PFSK-1 (cell line): Measurements from ENCODE around the gene AUTS2.

ENCODE experiments used
- FOXP2 ChIP-seq: optimal IDR thresholded peaks from 2 replicates; pipeline ENCODE3; 2011; ENCODE audit warnings: borderline replicate concordance, control low read depth, inconsistent platforms; ENCODE audit not compliant: insufficient read depth; ENCODE audit errors: extremely low read length, extremely low read depth
- POLR2AphosphoS5 ChIP-seq: IDR thresholded peaks from 2 replicates; pipeline ENCODE4 v1.6.1; 2012; ENCODE audit warnings: low read depth, mild to moderate bottlenecking, control low read depth, low read length, moderate library complexity
- SIN3A ChIP-seq: IDR thresholded peaks from 2 replicates; pipeline ENCODE4 v1.6.1; 2012; ENCODE audit warnings: mild to moderate bottlenecking, low read length, moderate library complexity, borderline replicate concordance; ENCODE audit not compliant: insufficient read depth
- TAF1 ChIP-seq: IDR thresholded peaks from 2 replicates; pipeline ENCODE4 v1.6.1; 2012; ENCODE audit warnings: low read length, control low read depth, borderline replicate concordance; ENCODE audit not compliant: insufficient read depth
- TF ChIP-seq, protein P1 (sequence below), 2 experiments: IDR thresholded peaks; 2 replicates each; pipeline versions ENCODE4 v1.6.1 to v1.8.0; 2011 to 2012; ENCODE audit warnings: low read depth in 2 of 2, low read length in 2 of 2, control low read depth in 1 of 2, inconsistent platforms in 1 of 2, mild to moderate bottlenecking in 1 of 2, moderate library complexity in 1 of 2; ENCODE audit not compliant: insufficient read depth in 1 of 2

Gene AUTS2

DNA sequence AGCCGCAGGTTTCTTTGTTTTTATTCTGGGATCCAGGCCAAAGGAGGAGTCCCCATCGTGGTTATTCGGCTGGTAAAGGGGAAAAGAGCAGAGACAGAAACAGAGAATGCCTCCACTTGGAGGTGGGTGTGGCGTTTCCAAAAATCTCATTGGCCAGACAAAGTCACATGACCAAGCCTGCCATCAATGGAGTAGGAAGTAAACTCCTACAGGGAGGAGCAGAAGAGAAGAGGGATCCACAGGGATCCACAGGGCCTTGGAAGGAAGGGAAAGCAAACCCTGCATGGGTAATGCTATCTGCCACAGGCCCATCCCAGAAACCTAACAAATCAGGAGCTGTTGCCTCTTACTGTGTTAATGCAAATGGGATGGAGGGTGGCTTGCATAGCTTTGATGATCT lies 1107.9 kb downstream of the AUTS2 start:
- TF ChIP-seq POLR2AphosphoS5 (no peak), SIN3A (no peak), TAF1 (no peak)

DNA sequence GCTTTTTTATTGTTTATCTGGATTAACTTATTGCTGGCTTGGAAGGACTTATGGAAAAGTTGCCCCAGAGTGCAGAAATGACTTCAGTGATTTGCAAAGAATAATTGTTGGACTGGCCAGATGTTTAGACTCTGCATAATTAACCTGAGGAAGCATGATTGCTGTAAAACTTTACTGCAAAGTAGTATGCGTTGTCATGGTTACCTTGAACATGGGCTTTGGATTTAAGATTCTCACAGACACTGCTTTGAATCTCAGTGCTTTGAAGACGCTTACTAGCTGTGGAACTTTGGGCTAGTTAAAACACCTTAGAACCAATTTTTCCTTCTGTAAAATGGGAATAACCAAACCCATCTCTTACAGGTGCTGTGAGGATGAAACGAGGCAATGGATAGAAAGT lies 1108.4 kb downstream of the AUTS2 start:
- TF ChIP-seq, protein P1, sequence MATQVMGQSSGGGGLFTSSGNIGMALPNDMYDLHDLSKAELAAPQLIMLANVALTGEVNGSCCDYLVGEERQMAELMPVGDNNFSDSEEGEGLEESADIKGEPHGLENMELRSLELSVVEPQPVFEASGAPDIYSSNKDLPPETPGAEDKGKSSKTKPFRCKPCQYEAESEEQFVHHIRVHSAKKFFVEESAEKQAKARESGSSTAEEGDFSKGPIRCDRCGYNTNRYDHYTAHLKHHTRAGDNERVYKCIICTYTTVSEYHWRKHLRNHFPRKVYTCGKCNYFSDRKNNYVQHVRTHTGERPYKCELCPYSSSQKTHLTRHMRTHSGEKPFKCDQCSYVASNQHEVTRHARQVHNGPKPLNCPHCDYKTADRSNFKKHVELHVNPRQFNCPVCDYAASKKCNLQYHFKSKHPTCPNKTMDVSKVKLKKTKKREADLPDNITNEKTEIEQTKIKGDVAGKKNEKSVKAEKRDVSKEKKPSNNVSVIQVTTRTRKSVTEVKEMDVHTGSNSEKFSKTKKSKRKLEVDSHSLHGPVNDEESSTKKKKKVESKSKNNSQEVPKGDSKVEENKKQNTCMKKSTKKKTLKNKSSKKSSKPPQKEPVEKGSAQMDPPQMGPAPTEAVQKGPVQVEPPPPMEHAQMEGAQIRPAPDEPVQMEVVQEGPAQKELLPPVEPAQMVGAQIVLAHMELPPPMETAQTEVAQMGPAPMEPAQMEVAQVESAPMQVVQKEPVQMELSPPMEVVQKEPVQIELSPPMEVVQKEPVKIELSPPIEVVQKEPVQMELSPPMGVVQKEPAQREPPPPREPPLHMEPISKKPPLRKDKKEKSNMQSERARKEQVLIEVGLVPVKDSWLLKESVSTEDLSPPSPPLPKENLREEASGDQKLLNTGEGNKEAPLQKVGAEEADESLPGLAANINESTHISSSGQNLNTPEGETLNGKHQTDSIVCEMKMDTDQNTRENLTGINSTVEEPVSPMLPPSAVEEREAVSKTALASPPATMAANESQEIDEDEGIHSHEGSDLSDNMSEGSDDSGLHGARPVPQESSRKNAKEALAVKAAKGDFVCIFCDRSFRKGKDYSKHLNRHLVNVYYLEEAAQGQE (IDR thresholded peaks at IDR 0.05; ENCODE audit: insufficient read depth in 1 of 2, low read depth in 2 of 2, low read length in 2 of 2) = no peak
- TF ChIP-seq SIN3A (no peak), TAF1 (no peak), POLR2AphosphoS5 (no peak), FOXP2 (no peak)

DNA sequence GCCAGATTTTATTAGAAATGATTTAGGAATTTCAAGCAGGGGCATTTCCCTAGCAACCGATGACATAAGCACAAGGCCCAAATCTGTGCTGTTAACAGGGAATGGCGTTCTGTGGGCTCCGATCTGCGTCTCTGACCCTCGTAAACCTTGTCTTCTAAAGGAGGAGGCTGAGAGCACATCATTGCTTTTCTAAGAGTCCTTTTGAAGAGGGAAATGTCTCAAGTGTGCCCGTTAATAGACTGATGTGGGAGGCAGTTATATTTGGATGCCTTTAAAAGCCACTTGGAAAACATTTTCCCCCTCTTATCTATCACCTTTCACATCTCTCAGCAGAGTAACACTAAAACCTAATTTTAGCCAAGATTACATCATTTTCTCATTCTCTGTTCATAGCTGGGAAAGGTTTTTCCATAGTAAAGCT lies 1109.6 kb downstream of the AUTS2 start:
- TF ChIP-seq, protein P1 (IDR thresholded peaks at IDR 0.05; ENCODE audit: insufficient read depth in 1 of 2, low read depth in 2 of 2, low read length in 2 of 2) = no peak
- TF ChIP-seq SIN3A (no peak), FOXP2 (no peak), TAF1 (no peak), POLR2AphosphoS5 (no peak)

DNA sequence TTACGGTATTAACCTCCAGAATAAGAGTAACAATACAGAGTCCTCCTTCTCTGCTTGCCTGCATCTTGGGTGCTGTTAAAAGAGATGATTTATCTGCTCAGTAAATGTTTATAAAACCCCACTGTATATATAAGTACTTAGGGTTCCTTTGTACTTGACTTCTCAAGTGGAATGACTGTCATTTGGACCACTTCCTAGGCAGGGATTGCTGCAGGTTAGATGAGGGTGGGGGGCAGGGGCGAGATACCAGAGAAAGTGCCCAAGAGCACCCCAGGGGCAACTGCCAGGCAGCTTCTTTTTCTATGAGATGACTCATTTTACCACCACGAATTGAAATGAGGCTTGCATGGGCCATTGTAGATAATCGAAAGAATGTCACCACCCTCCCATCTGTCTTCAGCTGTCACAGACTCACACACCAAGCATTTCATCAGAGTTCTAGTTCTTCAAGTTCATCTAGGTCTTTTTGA lies 1111.8 kb downstream of the AUTS2 start:
- TF ChIP-seq SIN3A = no peak
- TF ChIP-seq FOXP2 = no peak
- TF ChIP-seq TAF1 = no peak
- TF ChIP-seq, protein P1 (IDR thresholded peaks at IDR 0.05; ENCODE audit: insufficient read depth in 1 of 2, low read depth in 2 of 2, low read length in 2 of 2) = no peak
- no peak for TF ChIP-seq POLR2AphosphoS5

DNA sequence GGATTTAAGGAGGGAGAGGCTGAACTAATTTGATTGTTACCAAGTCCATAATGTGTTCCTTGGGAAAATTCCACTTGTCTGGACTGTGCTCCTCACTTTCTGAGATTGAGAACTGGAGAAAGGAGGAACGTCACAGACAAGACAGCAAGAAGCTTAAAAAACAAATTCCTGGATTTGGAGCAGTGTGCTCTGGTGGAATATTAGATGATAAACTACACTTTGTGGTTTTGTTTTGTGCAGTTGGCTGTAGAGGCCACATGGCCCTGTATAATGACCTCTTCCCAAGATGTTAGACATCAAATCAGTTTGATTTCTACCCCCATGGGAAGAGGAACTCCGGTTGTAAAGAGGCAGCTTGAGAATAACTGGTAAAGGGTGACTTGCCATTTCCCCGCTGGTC lies 1112.4 kb downstream of the AUTS2 start:
- TF ChIP-seq TAF1 = no peak
- no peak for TF ChIP-seq FOXP2
- TF ChIP-seq POLR2AphosphoS5 = no peak
- no peak for TF ChIP-seq SIN3A
- TF ChIP-seq, protein P1 (IDR thresholded peaks at IDR 0.05; ENCODE audit: insufficient read depth in 1 of 2, low read depth in 2 of 2, low read length in 2 of 2) = no peak
